A673 (cell line): ENCODE data around the gene MED13. TPM values are rescaled to one million over a fixed set of nuclear protein-coding genes. Genes with fewer than 3 reads are reported as not detected.
"Not testable (repeated sequence)": the region's sequence is repeated elsewhere in the genome, so short reads cannot be mapped to it uniquely, and the experiment has no call there.

Experiments
- BruUV-seq: library from RNA; stranded (reverse); fragments of 400-500 nt; replicated peaks from 2 replicates; lab custom pipeline; 2021; lab: Mats Ljungman, UMichigan
- CTCF ChIA-PET: fragments of 300-600 bp; sonication (Branson Sonifier 250); formaldehyde crosslinking; loops from one replicate; lab custom pipeline; 2022; ENCODE audit warnings: antibody characterized with exemption; lab: Charles Lee
- POLR2A ChIA-PET: fragments of 300-600 bp; sonication (Branson Sonifier 250); formaldehyde crosslinking; loops from one replicate; lab custom pipeline; 2022; ENCODE audit warnings: antibody characterized with exemption; ENCODE audit not compliant: low non-redundant PET; lab: Charles Lee
- DNase-seq: peaks from one replicate; pipeline ENCODE4 v3.0.0-alpha.2; 2015; ENCODE audit warnings: low spot score
- H3K27ac ChIP-seq: fragments of 200-600 bp; sonication (generic); 2 replicates; pipeline ENCODE4 v1.5.1; 2016; ENCODE audit warnings: mixed run types, low read depth, mild to moderate bottlenecking, mixed read lengths, antibody characterized with exemption, low read length; ENCODE audit not compliant: poor library complexity, severe bottlenecking
- H3K27me3 ChIP-seq: fragments of 200-600 bp; sonication (generic); replicated peaks from 2 replicates; pipeline ENCODE4 v1.6.1; 2017; ENCODE audit warnings: mixed run types, low read depth, mild to moderate bottlenecking, mixed read lengths, antibody characterized with exemption, low read length; ENCODE audit not compliant: insufficient read depth, poor library complexity
- H3K36me3 ChIP-seq: fragments of 200-600 bp; sonication (generic); 2 replicates; pipeline ENCODE4 v1.6.1; 2016; ENCODE audit warnings: mixed run types, mild to moderate bottlenecking, mixed read lengths, antibody characterized with exemption, low read length; ENCODE audit not compliant: insufficient read depth, poor library complexity, severe bottlenecking
- H3K4me1 ChIP-seq: fragments of 200-600 bp; sonication (generic); 2 replicates; pipeline ENCODE4 v1.6.1; 2017; ENCODE audit warnings: mixed run types, mild to moderate bottlenecking, mixed read lengths, antibody characterized with exemption, low read length; ENCODE audit not compliant: insufficient read depth, poor library complexity, severe bottlenecking
- H3K4me3 ChIP-seq: fragments of 200-600 bp; sonication (generic); 2 replicates; pipeline ENCODE4 v1.5.1; 2016; ENCODE audit warnings: low read depth, mixed run types, mild to moderate bottlenecking, mixed read lengths, low read length; ENCODE audit not compliant: poor library complexity, severe bottlenecking
- H3K9me3 ChIP-seq: fragments of 200-600 bp; sonication (generic); 2 replicates; pipeline ENCODE4 v1.6.1; 2016; ENCODE audit warnings: mixed run types, low read depth, mild to moderate bottlenecking, mixed read lengths, antibody characterized with exemption, low read length; ENCODE audit not compliant: poor library complexity, severe bottlenecking
- EZH2 ChIP-seq: fragments of 200-600 bp; sonication (generic); IDR thresholded peaks from 2 replicates; pipeline ENCODE4 v1.6.1; 2017; ENCODE audit warnings: borderline replicate concordance, low read depth, mild to moderate bottlenecking, mixed read lengths, antibody characterized with exemption, low read length; ENCODE audit not compliant: poor library complexity, severe bottlenecking
- intact Hi-C: fragments of 100-400 bp; cut with micrococcal nuclease; formaldehyde crosslinking; loops from one replicate; pipeline ENCODE4 v1.10.0; 2022; ENCODE audit not compliant: unreplicated experiment
- total RNA-seq: library from RNA; stranded (reverse); gene quantifications from 2 replicates; pipeline ENCODE4 v1.2.3, GENCODE V29; 2021
- TF ChIP-seq, protein P1 (sequence below): fragments of 300-800, 200-600 bp; sonication (generic); conservative IDR thresholded peaks from 2 replicates; pipeline ENCODE4 v1.5.1; 2017; ENCODE audit warnings: low read depth, mild to moderate bottlenecking, antibody characterized with exemption, low read length, moderate library complexity, mixed read lengths

MED13 gene
- total RNA-seq, 1 experiment from 2014 or later = 65.0 TPM

DNA sequence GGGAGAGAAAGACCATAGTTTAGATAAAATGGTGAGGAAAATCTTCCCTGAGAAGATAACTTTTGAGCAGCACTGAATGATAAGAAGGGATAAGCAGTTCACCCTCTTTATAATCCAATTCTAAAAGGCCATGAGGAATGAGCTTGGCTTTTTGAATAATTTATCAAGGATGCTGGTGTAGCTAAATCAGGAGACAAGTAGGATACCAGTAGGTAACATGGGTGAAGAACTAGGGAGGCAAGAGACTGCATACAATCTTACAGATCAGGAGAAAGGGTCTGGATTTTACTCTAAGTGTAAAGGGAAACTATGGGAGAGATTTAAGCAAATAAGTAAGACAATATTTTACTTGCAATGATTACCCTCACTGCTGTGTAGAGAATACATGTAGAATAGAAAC lies 60.7 kb downstream of the MED13 start:
- TF ChIP-seq, protein P1, sequence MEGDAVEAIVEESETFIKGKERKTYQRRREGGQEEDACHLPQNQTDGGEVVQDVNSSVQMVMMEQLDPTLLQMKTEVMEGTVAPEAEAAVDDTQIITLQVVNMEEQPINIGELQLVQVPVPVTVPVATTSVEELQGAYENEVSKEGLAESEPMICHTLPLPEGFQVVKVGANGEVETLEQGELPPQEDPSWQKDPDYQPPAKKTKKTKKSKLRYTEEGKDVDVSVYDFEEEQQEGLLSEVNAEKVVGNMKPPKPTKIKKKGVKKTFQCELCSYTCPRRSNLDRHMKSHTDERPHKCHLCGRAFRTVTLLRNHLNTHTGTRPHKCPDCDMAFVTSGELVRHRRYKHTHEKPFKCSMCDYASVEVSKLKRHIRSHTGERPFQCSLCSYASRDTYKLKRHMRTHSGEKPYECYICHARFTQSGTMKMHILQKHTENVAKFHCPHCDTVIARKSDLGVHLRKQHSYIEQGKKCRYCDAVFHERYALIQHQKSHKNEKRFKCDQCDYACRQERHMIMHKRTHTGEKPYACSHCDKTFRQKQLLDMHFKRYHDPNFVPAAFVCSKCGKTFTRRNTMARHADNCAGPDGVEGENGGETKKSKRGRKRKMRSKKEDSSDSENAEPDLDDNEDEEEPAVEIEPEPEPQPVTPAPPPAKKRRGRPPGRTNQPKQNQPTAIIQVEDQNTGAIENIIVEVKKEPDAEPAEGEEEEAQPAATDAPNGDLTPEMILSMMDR = no peak
- no TSS peak for BruUV-seq
- peaks cover 17% of the 10 kb centered on the region for H3K36me3 ChIP-seq
- H3K27me3 ChIP-seq = no peaks in the 10 kb centered on the region
- H3K9me3 ChIP-seq = no peaks in the 10 kb centered on the region
- no peak for DNase-seq
- H3K4me3 ChIP-seq = no peak overlapping the region
- ChIA-PET POLR2A (no interaction called here), CTCF (no interaction called here)
- no peak overlapping the region for H3K27ac ChIP-seq
- intact Hi-C loops = no loop called here
- no peaks in the 10 kb centered on the region for H3K4me1 ChIP-seq

- H3K27me3 ChIP-seq, intact Hi-C loops, DNase-seq, POLR2A ChIA-PET, H3K9me3 ChIP-seq, BruUV-seq, H3K27ac ChIP-seq, H3K4me3 ChIP-seq, H3K36me3 ChIP-seq, CTCF ChIA-PET, H3K4me1 ChIP-seq: not testable (repeated sequence)
Measured at GRCh38 chr17:62003141-62003540, 61.9 kb downstream of the MED13 start.

DNA sequence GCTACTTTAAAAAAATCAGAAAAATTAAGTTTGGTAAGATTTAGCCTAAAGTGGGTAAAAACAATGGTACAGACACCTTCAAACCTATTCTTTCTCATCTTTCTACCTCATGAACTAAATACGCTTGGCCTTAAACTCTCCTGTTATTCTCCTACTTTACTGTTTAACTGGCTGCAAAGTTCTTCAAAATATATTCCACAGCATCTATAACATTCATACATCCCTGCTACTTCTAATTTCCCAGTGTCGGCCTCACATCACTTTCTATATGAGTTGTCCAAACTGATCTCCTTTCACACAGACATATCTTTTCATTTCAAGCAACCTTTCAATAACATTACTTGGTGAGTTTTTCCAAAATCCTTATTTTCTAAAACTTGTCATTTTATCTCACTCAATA lies 64.0 kb downstream of the MED13 start:
- ChIA-PET CTCF (no interaction called here), POLR2A (no interaction called here)
- Histone ChIP-seq H3K4me3 (no peak overlapping the region), H3K9me3 (no peaks in the 10 kb centered on the region), H3K27ac (no peak overlapping the region), H3K4me1 (peaks cover 4% of the 10 kb centered on the region), H3K36me3 (peaks cover 9% of the 10 kb centered on the region), H3K27me3 (no peaks in the 10 kb centered on the region)
- intact Hi-C loops = no loop called here
- BruUV-seq = no TSS peak
- DNase-seq = no peak
- TF ChIP-seq, protein P1 = no peak
- no peak for TF ChIP-seq EZH2

DNA sequence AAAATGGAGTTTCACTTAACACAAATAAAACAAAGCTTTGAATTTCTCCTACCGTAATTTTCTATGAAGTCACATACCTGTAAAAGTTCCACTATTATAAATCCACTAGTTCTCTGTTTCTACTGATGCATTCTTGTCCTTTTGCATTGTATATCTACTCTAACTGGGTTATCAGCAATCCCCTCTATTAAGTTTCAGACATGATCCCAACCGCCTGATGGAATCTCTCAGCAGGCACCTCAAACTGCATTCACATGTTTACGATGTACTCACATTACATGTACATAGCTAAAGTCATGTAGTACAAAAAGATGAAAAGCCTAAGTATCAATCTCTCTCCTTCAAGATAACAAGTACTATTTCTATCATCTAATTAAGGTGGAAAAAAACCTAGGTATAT lies 64.9 kb downstream of the MED13 start:
- no peak overlapping the region for H3K27ac ChIP-seq
- peaks cover 4% of the 10 kb centered on the region for H3K4me1 ChIP-seq
- no peaks in the 10 kb centered on the region for H3K9me3 ChIP-seq
- H3K27me3 ChIP-seq = no peaks in the 10 kb centered on the region
- H3K36me3 ChIP-seq = peaks cover 10% of the 10 kb centered on the region
- no peak overlapping the region for H3K4me3 ChIP-seq
- TF ChIP-seq, protein P1 = no peak
- no peak for TF ChIP-seq EZH2
- intact Hi-C loops = no loop called here
- no TSS peak for BruUV-seq
- no peak for DNase-seq
- ChIA-PET POLR2A (no interaction called here), CTCF (no interaction called here)

DNA sequence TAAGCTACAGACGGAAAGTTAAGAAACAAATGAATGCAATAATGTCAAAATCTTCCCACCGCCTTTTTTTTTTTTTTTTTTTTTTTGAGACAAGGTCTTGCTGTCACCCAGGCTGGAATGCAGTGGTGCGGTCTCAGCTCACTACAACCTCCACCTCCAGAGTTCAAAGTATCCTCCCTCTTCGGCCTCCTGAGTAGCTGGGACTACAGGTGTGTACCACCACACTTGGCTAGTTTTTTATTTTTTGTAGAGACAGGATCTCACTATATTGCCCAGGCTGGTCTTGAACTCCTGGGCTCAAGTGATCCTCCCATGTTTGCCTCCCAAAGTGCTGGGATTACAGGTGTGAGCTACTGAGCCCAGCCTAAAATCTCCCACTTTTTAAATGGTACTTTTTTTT lies 66.5 kb downstream of the MED13 start:
- H3K4me3 ChIP-seq, H3K27ac ChIP-seq, DNase-seq, POLR2A ChIA-PET, BruUV-seq, H3K27me3 ChIP-seq, H3K4me1 ChIP-seq, CTCF ChIA-PET, intact Hi-C loops, H3K9me3 ChIP-seq: not testable (repeated sequence)
- peaks cover 15% of the 10 kb centered on the region for H3K36me3 ChIP-seq
